Mesodermal cell (in vitro differentiated cells): Measurements from ENCODE around the gene PPP6R3.

Experiments used
- H3K27ac ChIP-seq: 2 replicates; pipeline ENCODE4 v1.7.0; 2013; ENCODE audit warnings: mild to moderate bottlenecking, low read depth, low read length, moderate library complexity; ENCODE audit not compliant: severe bottlenecking
- H3K36me3 ChIP-seq: 2 replicates; pipeline ENCODE4 v1.7.1; 2013; ENCODE audit warnings: mild to moderate bottlenecking, low read length, moderate library complexity; ENCODE audit not compliant: control insufficient read depth, insufficient read depth
- H3K4me1 ChIP-seq: one replicate; pipeline ENCODE4 v1.7.1; 2013; ENCODE audit warnings: mild to moderate bottlenecking, low read length; ENCODE audit not compliant: insufficient read depth, control insufficient read depth, poor library complexity, severe bottlenecking
- H3K4me3 ChIP-seq: 2 replicates; pipeline ENCODE4 v1.7.0; 2013; ENCODE audit warnings: low read length, control low read depth, mild to moderate bottlenecking; ENCODE audit not compliant: insufficient read depth, poor library complexity, severe bottlenecking; ENCODE audit errors: extremely low read depth
- H3K9me3 ChIP-seq: 2 replicates; pipeline ENCODE4 v1.7.1; 2013; ENCODE audit warnings: mild to moderate bottlenecking, low read length, moderate library complexity; ENCODE audit not compliant: control insufficient read depth
- WGBS, 2 experiments: methylation state at CpG; one replicate each; pipeline ENCODE4 v1.1.5; 2013; ENCODE audit warnings: missing lambda C conversion rate in 2 of 2; ENCODE audit not compliant: insufficient coverage in 2 of 2; 5-methylcytosine and 5-hydroxymethylcytosine counted together

PPP6R3 gene

DNA sequence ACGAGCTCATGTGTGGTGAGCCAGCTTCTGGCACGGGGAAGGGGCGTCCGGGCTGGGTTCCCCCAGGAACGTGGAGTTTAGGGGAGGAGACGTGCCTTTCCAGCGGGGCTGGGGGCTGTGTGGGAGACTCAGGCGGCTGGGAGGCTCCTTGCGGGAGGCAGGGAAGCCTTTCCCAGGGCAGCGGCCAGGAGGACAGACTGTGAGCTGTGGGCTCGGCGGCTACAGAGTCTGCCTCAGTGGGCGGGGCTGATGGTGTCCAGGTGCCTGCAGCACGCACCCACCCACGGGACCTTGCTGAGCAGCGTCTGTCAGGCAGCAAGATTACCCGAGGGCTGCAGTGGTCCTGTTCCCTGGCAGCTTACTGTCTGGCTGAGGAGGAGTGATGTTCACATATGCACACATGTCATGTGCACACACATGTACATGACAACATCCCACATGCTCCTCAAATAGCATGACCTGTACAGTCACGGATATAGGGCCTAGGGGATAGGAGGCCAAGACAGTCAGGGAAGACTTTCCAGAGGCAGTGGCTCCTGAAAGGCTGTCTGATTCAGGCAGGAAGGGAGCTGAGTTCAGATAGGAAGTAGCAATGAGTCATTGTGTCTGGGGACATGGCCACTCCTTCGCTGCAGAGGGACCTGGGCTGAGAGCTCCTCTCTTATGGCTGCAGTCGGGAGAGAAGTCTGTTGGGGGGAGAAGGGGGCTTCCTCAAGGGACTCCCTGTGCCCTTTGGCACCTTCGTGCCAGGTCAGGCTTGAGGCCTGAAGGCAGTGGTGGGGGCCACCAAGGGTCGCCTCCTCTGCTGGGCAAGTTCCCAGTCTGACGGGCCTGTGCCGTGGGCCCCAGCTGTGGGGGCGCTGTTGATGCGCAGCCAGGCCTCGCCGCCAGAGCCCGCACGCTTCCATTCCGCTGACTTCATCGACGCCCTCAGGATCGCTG lies 23.3 kb upstream of the PPP6R3 start:
- H3K9me3 ChIP-seq: no peaks in the 10 kb centered on the region
- no peak overlapping the region for H3K4me3 ChIP-seq
- H3K36me3 ChIP-seq: peaks cover 42% of the 10 kb centered on the region
- peak overlapping the region; percentile 85 for H3K27ac ChIP-seq
- WGBS, 2 experiments: 85 to 86% methylated on average over 28 to 33 of the region's 34 CpGs
- peaks cover 24% of the 10 kb centered on the region for H3K4me1 ChIP-seq

DNA sequence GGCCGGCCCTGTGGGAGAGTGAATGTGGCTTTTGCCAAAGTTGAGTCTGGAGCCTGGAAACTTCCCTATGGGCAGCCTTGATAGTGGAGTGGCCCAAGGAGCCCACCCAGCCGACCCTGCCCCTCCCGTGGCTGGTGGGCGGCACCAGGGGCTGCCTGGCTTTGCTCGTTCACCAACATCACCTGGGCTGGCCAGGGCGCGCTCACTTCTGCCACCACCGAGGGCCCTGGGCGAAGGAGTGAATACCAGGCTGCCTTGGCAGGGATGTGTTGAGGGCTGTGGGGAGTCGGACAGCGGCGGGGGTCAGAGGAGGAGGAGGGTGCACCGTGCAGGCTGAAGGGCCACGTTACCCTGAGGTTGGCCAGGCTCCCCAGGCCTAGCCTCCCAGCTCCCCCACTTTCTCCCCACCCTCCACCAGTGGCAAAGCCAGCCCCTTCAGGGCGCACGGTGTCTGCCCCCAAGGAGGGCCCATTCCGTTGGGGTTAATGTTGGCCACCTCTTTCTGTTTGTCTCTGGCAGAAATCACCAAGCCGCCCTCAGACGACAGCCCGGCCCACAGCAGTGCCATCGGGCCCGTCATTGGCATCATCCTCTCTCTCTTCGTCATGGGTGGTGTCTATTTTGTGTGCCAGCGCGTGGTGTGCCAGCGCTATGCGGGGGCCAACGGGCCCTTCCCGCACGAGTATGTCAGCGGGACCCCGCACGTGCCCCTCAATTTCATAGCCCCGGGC lies 22.5 kb upstream of the PPP6R3 start:
- WGBS, 2 experiments: 95 to 97% methylated on average over 22 to 24 of the region's 34 CpGs

DNA sequence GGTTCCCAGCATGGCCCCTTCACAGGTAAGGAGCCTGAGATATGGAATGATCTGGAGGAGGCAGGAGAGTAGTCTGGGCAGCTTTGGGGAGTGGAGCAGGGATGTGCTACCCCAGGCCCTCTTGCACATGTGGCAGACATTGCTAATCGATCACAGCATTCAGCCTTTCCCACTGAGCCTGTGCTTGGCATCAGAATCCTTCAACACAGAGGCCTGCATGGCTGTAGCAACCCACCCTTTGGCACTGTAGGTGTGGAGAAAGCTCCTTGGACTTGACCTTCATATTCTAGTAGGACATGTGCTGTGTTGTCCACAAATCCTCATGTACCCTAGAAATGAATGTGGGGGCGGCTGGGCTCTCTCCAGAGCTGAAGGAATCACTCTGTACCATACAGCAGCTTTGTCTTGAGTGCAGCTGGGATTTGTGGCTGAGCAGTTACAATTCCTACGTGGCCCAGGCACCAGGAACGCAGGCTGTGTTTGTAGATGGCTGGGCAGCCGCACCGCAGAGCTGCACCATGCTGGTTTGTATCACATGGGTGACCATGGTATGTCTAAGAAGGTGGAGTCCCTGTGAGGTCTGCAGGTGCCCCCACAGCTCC lies 21.8 kb upstream of the PPP6R3 start:
- no peak overlapping the region for H3K27ac ChIP-seq
- no peak overlapping the region for H3K4me3 ChIP-seq
- 89 to 93% methylated on average over 5 to 6 of the region's 6 CpGs for whole genome bisulfite sequencing, 2 experiments
- H3K9me3 ChIP-seq: no peaks in the 10 kb centered on the region
- H3K4me1 ChIP-seq: peaks cover 27% of the 10 kb centered on the region
- H3K36me3 ChIP-seq: peaks cover 36% of the 10 kb centered on the region

More for the DNA sequence above, 22.5 kb upstream of the PPP6R3 start:
- H3K4me3 ChIP-seq: no peak overlapping the region
- H3K36me3 ChIP-seq: peaks cover 42% of the 10 kb centered on the region
- peaks cover 27% of the 10 kb centered on the region for H3K4me1 ChIP-seq
- H3K9me3 ChIP-seq: no peaks in the 10 kb centered on the region
- peak overlapping the region; percentile 85 for H3K27ac ChIP-seq

DNA sequence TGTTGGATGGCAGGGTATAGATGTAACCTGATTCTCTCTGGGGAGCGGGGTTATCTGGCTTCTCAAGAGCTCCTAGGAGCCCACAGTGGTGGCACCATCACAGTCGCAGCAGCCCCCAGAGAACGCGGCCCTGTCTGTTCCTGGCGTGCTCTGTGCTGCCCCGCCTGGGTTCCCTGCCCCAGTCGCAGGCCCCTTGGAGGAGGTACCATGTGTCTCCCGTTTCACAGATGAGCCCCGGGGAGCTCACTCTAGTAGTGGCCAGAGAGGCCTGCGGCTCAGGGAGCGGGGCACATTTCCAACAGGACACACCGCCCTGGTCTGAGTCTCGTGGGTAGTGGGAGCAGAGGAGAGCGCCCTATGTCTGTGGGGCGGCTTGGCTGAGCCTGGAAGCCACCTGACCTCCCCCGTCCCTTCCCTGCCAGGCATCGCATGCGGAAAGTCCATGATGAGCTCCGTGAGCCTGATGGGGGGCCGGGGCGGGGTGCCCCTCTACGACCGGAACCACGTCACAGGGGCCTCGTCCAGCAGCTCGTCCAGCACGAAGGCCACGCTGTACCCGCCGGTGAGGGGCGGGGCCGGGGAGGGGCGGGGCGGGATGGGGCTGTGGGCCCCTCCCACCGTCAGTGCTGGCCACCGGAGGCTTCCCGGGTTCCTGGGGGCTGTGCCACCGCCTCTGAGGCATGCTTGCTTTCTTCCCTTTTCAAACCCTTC lies 21.0 kb upstream of the PPP6R3 start:
- Histone ChIP-seq H3K9me3 (no peaks in the 10 kb centered on the region), H3K4me3 (no peak overlapping the region), H3K36me3 (peaks cover 29% of the 10 kb centered on the region), H3K27ac (no peak overlapping the region), H3K4me1 (peaks cover 27% of the 10 kb centered on the region)
- 68 to 74% methylated on average over 27 to 34 of the region's 38 CpGs for WGBS, 2 experiments

DNA sequence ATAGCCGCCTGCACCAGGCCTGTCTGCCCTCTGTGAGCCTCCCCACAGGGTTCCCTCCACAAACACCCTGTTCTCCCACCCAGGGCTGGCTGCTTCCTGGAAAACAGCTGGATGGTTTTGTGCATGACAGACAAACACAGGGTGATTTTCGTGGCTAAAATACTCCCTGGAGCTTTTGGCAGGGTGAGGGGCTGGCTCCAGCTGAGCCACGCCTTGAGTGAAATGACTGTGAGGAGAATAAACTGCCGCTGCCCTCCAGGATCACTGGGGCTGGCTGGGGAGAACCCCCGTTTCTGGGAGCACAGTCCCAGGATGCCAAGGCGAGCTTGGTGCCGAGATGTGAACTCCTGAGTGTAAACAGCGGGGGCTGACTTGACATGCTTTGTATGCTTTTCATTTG lies 20.3 kb upstream of the PPP6R3 start:
- Histone ChIP-seq H3K4me3 (no peak overlapping the region), H3K27ac (no peak overlapping the region), H3K36me3 (peaks cover 22% of the 10 kb centered on the region), H3K4me1 (peaks cover 27% of the 10 kb centered on the region), H3K9me3 (no peaks in the 10 kb centered on the region)
- 85 to 86% methylated on average over 8 of the region's 8 CpGs for WGBS, 2 experiments

DNA sequence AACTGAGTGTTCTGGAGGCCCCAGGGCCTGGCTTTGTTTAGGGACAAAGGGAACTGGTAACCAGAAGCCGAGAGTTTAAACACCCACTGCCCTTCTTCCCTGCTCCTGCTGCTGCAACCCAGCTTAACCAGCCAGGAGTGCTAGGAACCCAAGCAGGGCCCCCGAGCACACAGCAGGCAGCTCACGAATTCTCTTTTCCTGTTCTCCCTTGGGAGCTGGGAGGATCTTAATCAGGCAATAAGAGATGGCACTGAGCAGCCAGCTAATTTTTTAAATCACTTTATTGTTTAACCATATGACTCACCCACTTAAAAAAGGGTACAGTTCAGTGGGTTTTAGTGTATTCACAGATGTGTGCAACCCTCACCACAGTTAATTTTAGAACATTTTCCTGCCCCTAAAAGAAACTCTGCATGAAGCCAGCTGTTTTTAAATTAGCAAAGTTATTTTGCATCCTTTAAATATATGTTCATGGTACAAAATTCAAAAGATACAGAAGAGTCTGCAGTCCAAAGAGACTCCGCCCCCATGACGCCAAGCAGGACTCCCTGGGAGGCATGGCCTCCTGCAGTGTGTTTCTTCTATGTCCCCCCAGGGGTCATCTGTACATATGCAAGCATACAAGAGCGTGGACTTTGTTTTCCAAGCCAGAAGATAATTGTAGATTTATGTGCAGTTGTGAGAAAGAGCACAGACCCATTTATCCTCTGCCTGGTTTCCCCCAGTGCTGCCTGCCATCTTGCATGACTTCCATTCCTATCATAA lies 18.9 kb upstream of the PPP6R3 start:
- H3K27ac ChIP-seq: peak overlapping the region; percentile 50
- H3K9me3 ChIP-seq: no peaks in the 10 kb centered on the region
- peaks cover 21% of the 10 kb centered on the region for H3K4me1 ChIP-seq
- H3K4me3 ChIP-seq: no peak overlapping the region
- WGBS, 2 experiments: 78 to 100% methylated on average over 2 to 5 of the region's 6 CpGs
- H3K36me3 ChIP-seq: peaks cover 14% of the 10 kb centered on the region

DNA sequence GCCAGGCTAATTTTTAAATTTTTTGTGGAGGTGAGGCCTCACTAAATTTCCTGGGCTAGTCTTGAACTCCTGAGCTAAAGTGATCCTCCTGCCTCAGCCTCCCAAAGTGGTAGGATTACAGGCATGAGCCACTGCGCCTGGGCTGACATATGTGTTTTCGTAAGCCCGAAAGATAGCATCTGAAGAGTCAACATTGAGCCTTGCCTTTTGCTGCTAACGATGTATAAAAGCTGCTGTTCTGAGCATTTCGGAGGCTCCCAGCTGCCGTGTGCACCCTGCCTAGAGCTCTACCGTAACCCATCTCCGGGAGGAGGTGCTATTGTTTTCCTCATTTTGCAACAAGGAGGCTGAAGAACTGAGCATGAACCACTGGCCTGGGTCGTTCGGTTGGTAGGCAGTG lies 18.1 kb upstream of the PPP6R3 start:
- 89 to 99% methylated on average over 10 of the region's 10 CpGs for WGBS, 2 experiments
- Histone ChIP-seq H3K9me3 (no peaks in the 10 kb centered on the region), H3K36me3 (peaks cover 16% of the 10 kb centered on the region), H3K4me3 (no peak overlapping the region), H3K4me1 (peaks cover 13% of the 10 kb centered on the region), H3K27ac (no peak overlapping the region)

DNA sequence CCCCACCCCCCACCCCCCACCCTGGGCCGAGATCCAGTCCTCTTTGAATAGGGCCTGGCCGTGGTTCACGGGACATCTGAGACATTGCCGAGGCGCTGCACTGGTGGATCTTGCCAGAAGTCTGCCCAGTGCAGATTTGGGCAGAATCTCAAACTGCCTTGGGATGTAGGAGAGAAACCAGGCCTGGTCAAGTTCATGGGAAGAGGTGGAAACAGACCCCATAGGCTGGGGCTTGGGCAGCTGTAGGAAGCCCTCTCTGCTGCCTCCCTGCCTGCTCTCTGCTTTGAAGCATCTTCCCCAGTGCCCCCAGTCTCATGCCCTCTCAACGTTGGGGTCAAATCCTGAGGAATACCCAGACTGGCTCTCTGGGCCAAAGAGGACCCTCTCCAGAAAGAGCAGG lies 16.0 kb upstream of the PPP6R3 start:
- no peak overlapping the region for H3K27ac ChIP-seq
- peaks cover 6% of the 10 kb centered on the region for H3K4me1 ChIP-seq
- WGBS, 2 experiments: 84 to 97% methylated on average over 5 of the region's 6 CpGs
- peaks cover 15% of the 10 kb centered on the region for H3K36me3 ChIP-seq
- no peaks in the 10 kb centered on the region for H3K9me3 ChIP-seq
- no peak overlapping the region for H3K4me3 ChIP-seq

DNA sequence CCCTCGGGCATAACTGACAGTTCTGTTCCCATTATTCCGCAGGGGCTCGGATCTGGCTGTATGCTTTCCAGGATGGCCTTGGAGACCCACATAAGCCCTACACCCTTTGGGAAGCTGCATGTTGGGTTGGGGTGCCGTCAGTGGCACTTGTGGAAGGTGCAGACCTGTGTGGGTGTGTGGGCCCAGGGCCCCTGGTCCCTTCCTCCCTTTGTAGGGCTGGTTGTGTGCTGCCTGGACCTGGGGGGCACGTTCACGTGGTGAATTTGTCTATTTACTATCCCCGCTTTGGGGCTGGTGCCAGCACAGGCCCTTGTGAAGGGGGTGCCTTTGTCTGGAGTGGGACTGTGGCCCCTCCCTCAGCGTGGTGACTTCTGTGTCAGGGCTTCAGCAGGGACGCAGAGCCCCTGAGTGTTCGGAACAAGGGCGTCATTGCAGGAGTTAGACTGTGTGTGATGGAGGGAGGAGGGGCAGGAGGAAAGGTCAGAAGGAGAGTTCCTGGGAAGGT lies 15.0 kb upstream of the PPP6R3 start:
- Histone ChIP-seq H3K4me3 (no peak overlapping the region), H3K4me1 (peaks cover 6% of the 10 kb centered on the region), H3K9me3 (no peaks in the 10 kb centered on the region), H3K36me3 (peaks cover 18% of the 10 kb centered on the region), H3K27ac (no peak overlapping the region)
- WGBS, 2 experiments: 87 to 94% methylated on average over 3 to 8 of the region's 11 CpGs
